NCI-H2171 (cell line): ENCODE measurements around the gene CCDC30.

Experiments
- DNase-seq: peaks from one replicate; lab custom pipeline; 2025; lab: John Stamatoyannopoulos, UW

CCDC30 gene

GRCh38 chr1:42462828-42463763 lies at the start of gene CCDC30:
Gene CCDC30, plus strand, starts transcription at chr1:42463286. Its CDS starts 17,266 bp downstream, at chr1:42480552.
- DNase-seq: peak; percentile 97

- DNase-seq: no peak
Measured at GRCh38 chr1:42414551-42415496, 48.3 kb upstream of the CCDC30 start.

GRCh38 chr1:42417166-42417565 lies 45.9 kb upstream of the CCDC30 start:
- no peak for DNase-seq

GRCh38 chr1:42418516-42418915 lies 44.6 kb upstream of the CCDC30 start:
- DNase-seq: no peak

GRCh38 chr1:42419126-42419821 lies 43.8 kb upstream of the CCDC30 start:
- DNase-seq: peak; percentile 72

- DNase-seq: no peak
Measured at GRCh38 chr1:42420121-42420520, 43.0 kb upstream of the CCDC30 start.

- peak; percentile 94 for DNase-seq
Measured at GRCh38 chr1:42420911-42421585, 42.0 kb upstream of the CCDC30 start.

GRCh38 chr1:42422737-42423136 lies 40.3 kb upstream of the CCDC30 start:
- DNase-seq: peak; percentile 81

- no peak for DNase-seq
Measured at GRCh38 chr1:42423681-42424080, 39.4 kb upstream of the CCDC30 start.

- peak; percentile 4 for DNase-seq
Measured at GRCh38 chr1:42424201-42424600, 38.9 kb upstream of the CCDC30 start.

- no peak for DNase-seq
Measured at GRCh38 chr1:42427240-42427639, 35.8 kb upstream of the CCDC30 start.

GRCh38 chr1:42429603-42430002 lies 33.5 kb upstream of the CCDC30 start:
- no peak for DNase-seq

- no peak for DNase-seq
Measured at GRCh38 chr1:42430286-42431135, 32.6 kb upstream of the CCDC30 start.

GRCh38 chr1:42431514-42431913 lies 31.6 kb upstream of the CCDC30 start:
- no peak for DNase-seq

GRCh38 chr1:42432714-42433113 lies 30.4 kb upstream of the CCDC30 start:
- DNase-seq: no peak

- DNase-seq: no peak
Measured at GRCh38 chr1:42433369-42433768, 29.7 kb upstream of the CCDC30 start.

- DNase-seq: no peak
Measured at GRCh38 chr1:42434340-42434739, 28.7 kb upstream of the CCDC30 start.

- no peak for DNase-seq
Measured at GRCh38 chr1:42439940-42440339, 23.1 kb upstream of the CCDC30 start.

- DNase-seq: no peak
Measured at GRCh38 chr1:42442662-42443061, 20.4 kb upstream of the CCDC30 start.

GRCh38 chr1:42449256-42449655 lies 13.8 kb upstream of the CCDC30 start:
- DNase-seq: no peak
